Smooth muscle cell (in vitro differentiated cells): ENCODE results near the gene TNIP1. TPM values are rescaled to one million over a fixed set of nuclear protein-coding genes. Genes with fewer than 3 reads are reported as not detected.

ENCODE experiments used
- DNase-seq: peaks from one replicate; lab custom pipeline; 2025; ENCODE audit not compliant: unreplicated experiment; lab: John Stamatoyannopoulos, UW
- H2AFZ ChIP-seq: fragments of 200-600 bp; sonication (generic); 2 replicates; pipeline ENCODE4 v1.6.0; 2016; ENCODE audit warnings: antibody characterized with exemption, low read depth, mild to moderate bottlenecking
- H3F3A ChIP-seq: fragments of 200-600 bp; sonication (generic); 2 replicates; pipeline ENCODE4 v1.6.0; 2017; ENCODE audit warnings: antibody characterized with exemption, low read depth
- H3K27ac ChIP-seq: fragments of 200-600 bp; sonication (generic); 2 replicates; pipeline ENCODE4 v1.5.1; 2016; ENCODE audit warnings: low read depth, mild to moderate bottlenecking
- H3K27me3 ChIP-seq: fragments of 200-600 bp; sonication (generic); 2 replicates; pipeline ENCODE4 v1.6.1; 2016; ENCODE audit warnings: low read depth, mild to moderate bottlenecking
- H3K36me3 ChIP-seq: fragments of 200-600 bp; sonication (generic); 2 replicates; pipeline ENCODE4 v1.5.1; 2016; ENCODE audit warnings: low read depth
- H3K4me1 ChIP-seq: fragments of 200-600 bp; sonication (generic); 2 replicates; pipeline ENCODE4 v1.5.1; 2016; ENCODE audit warnings: low read depth
- H3K4me2 ChIP-seq: fragments of 200-600 bp; sonication (generic); 2 replicates; pipeline ENCODE4 v1.6.0; 2016; ENCODE audit warnings: mild to moderate bottlenecking
- H3K4me3 ChIP-seq: fragments of 200-600 bp; sonication (generic); 2 replicates; pipeline ENCODE4 v1.5.1; 2016; ENCODE audit warnings: mild to moderate bottlenecking
- H3K79me2 ChIP-seq: fragments of 200-600 bp; sonication (generic); 2 replicates; pipeline ENCODE4 v1.6.0; 2016; ENCODE audit warnings: low read depth, mild to moderate bottlenecking
- H3K9ac ChIP-seq: fragments of 200-600 bp; sonication (generic); 2 replicates; pipeline ENCODE4 v1.6.0; 2016; ENCODE audit warnings: low read depth
- H3K9me3 ChIP-seq: fragments of 200-600 bp; sonication (generic); replicated peaks from 2 replicates; pipeline ENCODE4 v1.5.1; 2016; ENCODE audit warnings: low read depth
- H4K20me1 ChIP-seq: fragments of 200-600 bp; sonication (generic); 2 replicates; pipeline ENCODE4 v1.6.0; 2016; ENCODE audit warnings: low read depth
- CTCF ChIP-seq: fragments of 200-600 bp; sonication (generic); IDR thresholded peaks from 2 replicates; pipeline ENCODE4 v1.5.1; 2017; ENCODE audit warnings: borderline replicate concordance, mild to moderate bottlenecking, antibody characterized with exemption; ENCODE audit not compliant: insufficient read depth, poor library complexity, severe bottlenecking
- WGBS: methylation state at CpG from one replicate; pipeline ENCODE4 v1.1.7; 2016; ENCODE audit warnings: low lambda C conversion rate; 5-methylcytosine and 5-hydroxymethylcytosine counted together
- polyA plus RNA-seq: library from polyadenylated mRNA; unstranded; fragments of >200 nt; fragmentation: Nextera tagmentation; extraction: Ambion mirVana; gene quantifications from 2 replicates; pipeline ENCODE4 v1.2.1, GENCODE V29; 2016
- total RNA-seq: library from RNA; depleted of rRNA; stranded (reverse); fragments of >200 nt; gene quantifications from 2 replicates; pipeline ENCODE4 v1.2.3, GENCODE V29; 2014

TNIP1 gene
- total and polyA plus RNA-seq, 2 experiments from 2014 or later: 51.4 to 73.7 TPM

DNA sequence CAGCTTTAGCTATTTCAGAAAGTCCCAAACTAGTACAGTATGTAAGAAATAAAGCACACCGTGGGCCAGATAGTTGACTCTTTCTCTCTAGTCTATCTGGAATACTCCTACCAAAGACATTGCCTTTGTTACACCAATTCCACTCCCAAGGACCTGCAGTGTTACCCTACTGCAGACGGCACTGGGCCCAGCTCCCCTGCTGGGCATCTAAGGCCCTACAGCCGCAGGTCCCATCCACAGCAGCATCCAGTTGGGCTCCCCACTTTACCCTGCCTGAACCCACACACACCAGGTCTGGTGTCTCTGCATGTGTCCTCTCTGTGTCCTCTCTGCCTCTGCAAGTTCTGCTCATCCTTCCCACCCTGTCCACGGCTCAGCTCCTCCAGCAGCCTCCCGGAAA is 22.5 kb downstream of the TNIP1 start:
- Histone ChIP-seq H3K9ac (no peak overlapping the region), H3K4me1 (peaks cover under 1% of the 10 kb centered on the region), H3K4me3 (no peak overlapping the region), H3K4me2 (no peak overlapping the region), H3K79me2 (peaks cover 3% of the 10 kb centered on the region), H3K27ac (no peak overlapping the region), H3K36me3 (peaks cover 6% of the 10 kb centered on the region), H3K27me3 (no peaks in the 10 kb centered on the region), H3K9me3 (no peaks in the 10 kb centered on the region), H3F3A (no peaks in the 10 kb centered on the region), H4K20me1 (peaks cover 59% of the 10 kb centered on the region), H2AFZ (no peak overlapping the region)
- no peak for DNase-seq
- TF ChIP-seq CTCF: no peak
- WGBS: 92% methylated on average over 5 of the region's 5 CpGs

GRCh38 chr5:151056379-151057325 is 24.2 kb downstream of the TNIP1 start:
- no peak overlapping the region for H3K27ac ChIP-seq
- H2AFZ ChIP-seq: no peak overlapping the region
- 96% methylated on average over 25 of the region's 25 CpGs for WGBS
- H3K4me1 ChIP-seq: no peaks in the 10 kb centered on the region
- H3F3A ChIP-seq: no peaks in the 10 kb centered on the region
- H3K9ac ChIP-seq: no peak overlapping the region
- H3K79me2 ChIP-seq: no peaks in the 10 kb centered on the region
- no peak for DNase-seq
- H4K20me1 ChIP-seq: peaks cover 45% of the 10 kb centered on the region
- no peaks in the 10 kb centered on the region for H3K27me3 ChIP-seq
- peaks cover 2% of the 10 kb centered on the region for H3K36me3 ChIP-seq
- H3K9me3 ChIP-seq: no peaks in the 10 kb centered on the region
- TF ChIP-seq CTCF: no peak
- no peak overlapping the region for H3K4me2 ChIP-seq
- H3K4me3 ChIP-seq: no peak overlapping the region

DNA sequence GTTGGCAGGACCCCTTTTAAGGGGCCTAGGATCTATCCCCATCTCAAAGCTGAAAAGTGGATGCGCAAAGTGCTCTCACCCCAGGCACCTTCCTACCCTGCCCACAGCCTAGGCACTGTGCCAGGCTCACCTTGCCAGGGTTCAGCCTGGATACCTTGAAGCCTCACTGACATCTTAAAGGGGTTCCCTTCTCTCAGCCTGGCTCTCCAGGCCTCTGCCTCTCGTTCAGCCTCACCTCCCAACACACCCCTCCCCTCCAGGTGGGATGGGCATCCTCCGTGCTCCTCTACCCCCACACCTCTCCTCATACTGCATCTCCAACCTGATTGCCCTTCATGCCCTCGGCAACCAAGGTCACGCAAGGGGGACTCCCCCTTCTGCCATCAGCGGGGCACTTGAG is 25.5 kb downstream of the TNIP1 start:
- Histone ChIP-seq H2AFZ (no peak overlapping the region), H3K9me3 (no peaks in the 10 kb centered on the region), H3K27me3 (no peaks in the 10 kb centered on the region), H3K27ac (no peak overlapping the region), H3F3A (no peaks in the 10 kb centered on the region), H3K4me2 (no peak overlapping the region), H3K36me3 (peaks cover 7% of the 10 kb centered on the region), H3K79me2 (no peaks in the 10 kb centered on the region), H3K4me1 (no peaks in the 10 kb centered on the region), H3K9ac (no peak overlapping the region), H4K20me1 (peaks cover 47% of the 10 kb centered on the region), H3K4me3 (no peak overlapping the region)
- TF ChIP-seq CTCF: no peak
- no peak for DNase-seq
- 97% methylated on average over 6 of the region's 6 CpGs for WGBS

DNA sequence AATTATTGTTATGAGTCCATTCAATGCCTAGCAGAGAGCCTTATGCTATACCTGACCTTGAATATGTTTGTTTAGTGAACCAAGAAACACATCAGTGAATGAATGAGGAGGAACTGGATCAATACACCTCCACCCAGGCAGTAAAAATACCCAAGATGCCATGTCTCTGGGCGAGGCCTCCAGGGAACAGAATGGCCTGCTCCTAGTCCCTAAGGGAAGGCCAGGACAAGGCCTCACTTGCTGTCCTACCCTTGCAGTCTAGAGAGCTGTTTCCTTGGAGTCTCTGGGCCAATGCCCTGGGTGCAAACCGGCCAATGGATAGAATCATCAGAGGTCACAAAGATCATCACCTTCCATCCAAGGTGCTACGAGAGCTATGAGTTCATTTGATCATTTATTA is 26.1 kb downstream of the TNIP1 start:
- WGBS: 93% methylated on average over 3 of the region's 3 CpGs
- H3K27ac ChIP-seq: no peak overlapping the region
- no peak overlapping the region for H2AFZ ChIP-seq

More for the DNA sequence above, 26.1 kb downstream of the TNIP1 start:
- no peaks in the 10 kb centered on the region for H3K27me3 ChIP-seq
- no peak overlapping the region for H3K4me2 ChIP-seq
- no peaks in the 10 kb centered on the region for H3K4me1 ChIP-seq
- peaks cover 7% of the 10 kb centered on the region for H3K36me3 ChIP-seq
- no peak overlapping the region for H3K9ac ChIP-seq
- DNase-seq: no peak
- no peak overlapping the region for H3K4me3 ChIP-seq
- no peaks in the 10 kb centered on the region for H3K79me2 ChIP-seq
- H3F3A ChIP-seq: no peaks in the 10 kb centered on the region
- H4K20me1 ChIP-seq: peaks cover 47% of the 10 kb centered on the region
- TF ChIP-seq CTCF: no peak
- H3K9me3 ChIP-seq: no peaks in the 10 kb centered on the region
